ENCODE data around the gene INVS. TPM values are rescaled to one million over a fixed set of nuclear protein-coding genes. Genes with fewer than 3 reads are reported as not detected.

Gene INVS
- total and polyA plus RNA-seq, 2 donors, result 7.4 to 59.3 TPM

DNA sequence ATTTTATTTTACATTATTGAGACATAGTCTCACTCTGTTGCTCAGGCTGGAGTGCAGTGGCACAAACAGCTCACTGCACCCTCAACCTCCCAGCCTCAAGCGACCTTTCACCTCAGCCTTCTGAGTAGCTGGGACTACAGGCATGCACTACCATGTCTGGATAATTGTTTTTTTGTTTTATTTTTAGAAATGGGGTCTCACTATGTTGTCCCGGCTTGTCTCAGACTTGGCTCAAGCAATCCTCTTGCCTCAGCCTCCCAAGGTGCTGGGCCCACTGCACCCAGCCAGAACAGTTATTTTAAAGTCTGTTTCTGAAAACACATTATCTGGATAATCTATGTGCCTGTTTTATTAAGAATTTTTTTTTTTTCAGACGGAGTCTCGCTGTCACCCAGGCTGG is 191.7 kb downstream of the INVS start:
- H3K4me1 ChIP-seq (ENCODE audit: insufficient read depth), result no peaks in the 10 kb centered on the region

GRCh38 chr9:100292414-100292813 is 193.4 kb downstream of the INVS start:
- H3K36me3 ChIP-seq (ENCODE audit: insufficient read depth), result peaks cover 2% of the 10 kb centered on the region
- DNase-seq (ENCODE audit: extremely low spot score), result no peak
- no peaks in the 10 kb centered on the region for H3K4me1 ChIP-seq (ENCODE audit: insufficient read depth)
- no peak overlapping the region for H3K27ac ChIP-seq (ENCODE audit: low read depth)
- no peak overlapping the region for H3K4me3 ChIP-seq (ENCODE audit: low read depth, low read length)
- 97% methylated on average over 13 of the region's 13 CpGs for WGBS

More for the DNA sequence above, 191.7 kb downstream of the INVS start:
- H3K27ac ChIP-seq (ENCODE audit: low read depth), result no peak overlapping the region
- WGBS, result 98% methylated on average over 4 of the region's 4 CpGs
- DNase-seq (ENCODE audit: extremely low spot score), result no peak
- H3K36me3 ChIP-seq (ENCODE audit: insufficient read depth), result peaks cover 2% of the 10 kb centered on the region
- H3K4me3 ChIP-seq (ENCODE audit: low read depth, low read length), result no peak overlapping the region

DNA sequence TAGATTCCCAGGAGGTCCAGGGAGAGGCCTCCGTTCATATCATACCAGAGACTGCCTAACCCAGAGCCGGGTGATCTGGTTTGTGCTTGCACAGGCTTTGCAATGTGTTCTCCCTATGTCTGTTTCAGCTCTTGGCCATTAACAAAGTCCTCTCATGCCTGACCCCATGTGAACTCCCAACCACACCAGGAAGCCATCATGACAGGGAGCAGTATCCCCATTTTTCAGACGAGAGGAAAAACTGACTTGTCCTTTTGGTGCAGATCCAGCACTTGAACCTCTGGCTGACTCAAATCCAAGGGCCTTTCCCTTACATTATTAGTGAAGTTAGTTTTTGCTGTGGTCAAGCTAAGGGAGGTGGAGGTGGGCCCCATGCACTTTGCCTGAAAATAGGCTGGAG is 195.3 kb downstream of the INVS start:
- H3K4me1 ChIP-seq (ENCODE audit: insufficient read depth), result no peaks in the 10 kb centered on the region
- H3K4me3 ChIP-seq (ENCODE audit: low read depth, low read length), result no peak overlapping the region
- 80% methylated on average over 3 of the region's 3 CpGs for WGBS
- peaks cover 4% of the 10 kb centered on the region for H3K36me3 ChIP-seq (ENCODE audit: insufficient read depth)
- DNase-seq (ENCODE audit: extremely low spot score), result no peak
- H3K27ac ChIP-seq (ENCODE audit: low read depth), result no peak overlapping the region

DNA sequence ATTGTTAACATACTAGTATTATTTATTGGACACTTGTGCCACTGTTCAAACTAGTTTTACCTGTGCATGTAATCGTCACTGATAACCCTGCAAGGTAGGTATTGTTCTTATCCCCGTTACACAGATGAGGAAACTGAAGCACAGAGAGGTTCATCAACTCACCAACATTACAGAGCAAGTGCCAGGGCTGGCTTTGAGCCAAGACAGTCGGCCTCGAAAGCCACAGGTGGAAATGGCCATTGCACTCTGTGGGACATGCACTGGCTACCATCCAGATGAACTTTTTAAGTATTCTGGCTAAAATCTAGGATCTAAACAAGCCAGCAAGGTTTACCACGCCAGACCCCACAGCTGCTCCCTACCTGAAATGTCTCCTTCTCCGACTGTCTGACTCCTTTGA is 195.8 kb downstream of the INVS start:
- Histone ChIP-seq H3K4me1 (ENCODE audit: insufficient read depth) (no peaks in the 10 kb centered on the region), H3K4me3 (ENCODE audit: low read depth, low read length) (no peak overlapping the region), H3K36me3 (ENCODE audit: insufficient read depth) (peaks cover 4% of the 10 kb centered on the region), H3K27ac (ENCODE audit: low read depth) (no peak overlapping the region)
- no peak for DNase-seq (ENCODE audit: extremely low spot score)
- WGBS, result 86% methylated on average over 6 of the region's 6 CpGs

DNA sequence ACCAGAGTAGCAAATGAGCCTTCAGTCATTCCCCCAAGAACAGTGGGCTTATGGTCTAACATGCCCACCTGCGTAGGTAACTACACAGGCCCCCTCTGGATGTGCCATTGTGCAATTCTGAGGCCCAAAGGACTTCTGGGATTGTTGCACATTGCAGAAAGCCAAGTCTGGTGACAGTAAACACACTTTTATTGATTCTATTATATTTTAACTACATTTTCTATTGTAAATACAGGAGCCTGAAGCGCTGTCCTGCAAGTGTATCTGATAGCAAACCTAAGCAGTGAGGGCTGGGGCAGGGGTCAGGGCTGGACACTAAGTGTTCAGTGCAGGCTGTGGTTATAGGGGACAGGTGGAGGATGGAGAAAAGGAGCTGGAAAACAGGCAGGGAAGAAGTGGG is 196.2 kb downstream of the INVS start:
- WGBS, result 97% methylated on average over 2 of the region's 2 CpGs
- H3K36me3 ChIP-seq (ENCODE audit: insufficient read depth), result peaks cover 4% of the 10 kb centered on the region
- no peak overlapping the region for H3K4me3 ChIP-seq (ENCODE audit: low read depth, low read length)
- DNase-seq (ENCODE audit: extremely low spot score), result no peak
- H3K4me1 ChIP-seq (ENCODE audit: insufficient read depth), result no peaks in the 10 kb centered on the region
- H3K27ac ChIP-seq (ENCODE audit: low read depth), result no peak overlapping the region

DNA sequence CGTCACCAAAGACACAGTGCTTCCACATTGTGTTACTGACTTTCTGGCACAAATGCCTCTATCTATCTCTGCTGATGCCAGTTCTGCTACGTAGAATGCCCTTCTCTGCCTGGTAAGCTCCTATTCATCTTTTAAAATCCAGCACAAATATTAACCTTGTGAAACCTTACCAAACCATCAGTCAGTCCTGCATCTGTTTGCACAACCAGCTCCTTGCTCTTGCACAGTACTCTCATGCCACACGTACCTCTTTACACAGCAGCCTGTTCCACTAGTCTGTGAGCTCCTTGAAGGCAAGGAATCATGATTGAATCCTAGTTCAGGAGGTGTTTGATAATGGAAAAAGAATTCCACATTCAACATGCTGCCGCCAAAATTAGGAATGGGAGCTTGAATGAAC is 197.4 kb downstream of the INVS start:
- 82% methylated on average over 4 of the region's 4 CpGs for WGBS
- Histone ChIP-seq H3K4me1 (ENCODE audit: insufficient read depth) (no peaks in the 10 kb centered on the region), H3K4me3 (ENCODE audit: low read depth, low read length) (no peak overlapping the region), H3K27ac (ENCODE audit: low read depth) (no peak overlapping the region), H3K36me3 (ENCODE audit: insufficient read depth) (peaks cover 4% of the 10 kb centered on the region)
- DNase-seq (ENCODE audit: extremely low spot score), result no peak

DNA sequence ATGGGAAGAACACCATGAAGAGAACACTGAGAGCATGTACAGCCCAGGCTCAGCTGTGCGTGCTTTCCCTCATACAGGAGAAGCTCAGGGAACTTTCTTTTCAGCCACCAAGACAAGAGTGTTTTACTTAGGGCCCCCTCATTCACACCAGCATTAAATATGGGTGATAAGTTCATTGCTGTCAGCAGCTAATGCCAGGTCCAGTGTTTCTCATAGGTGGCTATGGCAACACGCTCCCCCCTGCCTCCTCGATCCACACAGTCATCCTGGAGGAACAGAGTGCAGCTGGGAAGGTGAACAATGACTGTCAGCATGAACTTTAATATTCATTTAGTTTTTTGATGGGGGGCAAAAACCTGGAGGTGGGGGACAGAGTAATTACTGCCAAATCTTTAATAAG is 199.3 kb downstream of the INVS start:
- H3K4me1 ChIP-seq (ENCODE audit: insufficient read depth), result no peaks in the 10 kb centered on the region
- peaks cover 4% of the 10 kb centered on the region for H3K36me3 ChIP-seq (ENCODE audit: insufficient read depth)
- DNase-seq (ENCODE audit: extremely low spot score), result no peak
- no peak overlapping the region for H3K27ac ChIP-seq (ENCODE audit: low read depth)
- H3K4me3 ChIP-seq (ENCODE audit: low read depth, low read length), result no peak overlapping the region
- WGBS, result 67% methylated on average over 3 of the region's 3 CpGs

DNA sequence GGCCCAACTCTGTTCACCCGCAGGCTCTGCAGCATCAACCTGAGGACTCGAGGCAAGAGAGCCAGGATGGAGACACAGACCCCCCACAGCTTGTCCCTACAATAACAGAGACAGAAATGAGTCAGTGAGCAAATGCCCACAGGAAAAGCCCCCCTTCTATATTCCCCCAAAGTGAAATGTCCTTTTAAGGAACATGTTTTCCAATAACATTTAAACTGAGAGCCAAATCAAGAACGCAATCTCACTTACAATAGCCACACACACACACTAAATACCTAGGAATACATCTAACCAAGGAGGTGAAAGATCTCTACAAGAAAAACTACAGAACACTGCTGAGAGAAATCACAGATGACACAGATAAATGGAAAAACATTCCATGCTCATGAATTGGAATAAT is 204.7 kb downstream of the INVS start:
- Histone ChIP-seq H3K4me3 (ENCODE audit: low read depth, low read length) (no peak overlapping the region), H3K4me1 (ENCODE audit: insufficient read depth) (no peaks in the 10 kb centered on the region), H3K36me3 (ENCODE audit: insufficient read depth) (peaks cover 2% of the 10 kb centered on the region), H3K27ac (ENCODE audit: low read depth) (no peak overlapping the region)
- DNase-seq (ENCODE audit: extremely low spot score), result no peak
- WGBS, result 90% methylated on average over 3 of the region's 3 CpGs

GRCh38 chr9:100306283-100306682 is 207.2 kb downstream of the INVS start:
- no peaks in the 10 kb centered on the region for H3K4me1 ChIP-seq (ENCODE audit: insufficient read depth)
- WGBS, result 98% methylated on average over 1 of the region's 1 CpG
- no peak for DNase-seq (ENCODE audit: extremely low spot score)
- no peak overlapping the region for H3K4me3 ChIP-seq (ENCODE audit: low read depth, low read length)
- H3K27ac ChIP-seq (ENCODE audit: low read depth), result no peak overlapping the region
- H3K36me3 ChIP-seq (ENCODE audit: insufficient read depth), result peaks cover 2% of the 10 kb centered on the region

DNA sequence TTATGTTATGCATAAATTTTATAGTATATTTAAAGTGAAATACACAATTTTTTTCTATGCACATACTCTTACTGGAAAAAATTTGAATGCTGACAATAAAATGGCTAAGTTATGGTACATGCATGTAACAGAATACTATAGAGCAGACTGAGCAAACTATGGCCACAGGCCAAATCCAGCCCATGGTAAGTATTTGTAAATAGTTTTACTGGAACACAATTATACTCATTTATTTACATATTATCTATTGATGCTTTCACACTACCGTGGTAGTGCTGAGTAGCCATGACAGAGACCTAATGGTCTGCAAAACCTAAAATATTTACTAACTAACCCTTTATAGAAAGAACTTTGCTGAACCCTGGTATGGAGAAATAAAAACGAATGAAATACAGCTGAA is 208.0 kb downstream of the INVS start:
- Histone ChIP-seq H3K4me3 (ENCODE audit: low read depth, low read length) (no peak overlapping the region), H3K36me3 (ENCODE audit: insufficient read depth) (peaks cover 2% of the 10 kb centered on the region), H3K4me1 (ENCODE audit: insufficient read depth) (no peaks in the 10 kb centered on the region), H3K27ac (ENCODE audit: low read depth) (no peak overlapping the region)
- 80% methylated on average over 2 of the region's 2 CpGs for WGBS
- DNase-seq (ENCODE audit: extremely low spot score), result no peak

- H3K4me1 ChIP-seq (ENCODE audit: insufficient read depth), result no peaks in the 10 kb centered on the region
- H3K36me3 ChIP-seq (ENCODE audit: insufficient read depth), result peaks cover 2% of the 10 kb centered on the region
- no peak for DNase-seq (ENCODE audit: extremely low spot score)
- H3K4me3 ChIP-seq (ENCODE audit: low read depth, low read length), result no peak overlapping the region
- H3K27ac ChIP-seq (ENCODE audit: low read depth), result no peak overlapping the region
- WGBS, result 84% methylated on average over 1 of the region's 1 CpG
Measured at GRCh38 chr9:100308965-100309564, 210.0 kb downstream of the INVS start.

DNA sequence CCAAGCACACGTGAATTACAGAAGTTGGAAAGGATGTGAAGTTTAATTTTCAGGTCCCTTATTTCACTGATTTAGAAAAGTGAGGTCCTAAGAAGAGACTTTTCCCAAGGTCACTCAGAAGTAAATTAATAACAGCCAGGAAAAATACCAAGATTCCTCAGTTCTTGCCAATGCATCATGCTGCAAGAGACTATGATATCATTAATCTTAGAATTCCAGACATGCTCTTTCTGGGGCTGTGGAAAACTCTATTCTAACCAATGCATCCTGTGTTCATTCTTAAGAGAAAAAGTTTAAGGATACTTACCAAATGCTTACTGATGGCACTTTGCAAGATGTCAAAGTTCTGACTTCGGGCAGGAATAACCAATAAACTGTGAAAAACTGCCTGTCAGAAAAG is 210.9 kb downstream of the INVS start:
- no peak for DNase-seq (ENCODE audit: extremely low spot score)
- Histone ChIP-seq H3K4me3 (ENCODE audit: low read depth, low read length) (no peak overlapping the region), H3K4me1 (ENCODE audit: insufficient read depth) (no peaks in the 10 kb centered on the region), H3K36me3 (ENCODE audit: insufficient read depth) (no peaks in the 10 kb centered on the region), H3K27ac (ENCODE audit: low read depth) (no peak overlapping the region)
- WGBS, result 80% methylated on average over 2 of the region's 2 CpGs

GRCh38 chr9:100315561-100315960 is 216.5 kb downstream of the INVS start:
- Histone ChIP-seq H3K27ac (ENCODE audit: low read depth) (no peak overlapping the region), H3K4me1 (ENCODE audit: insufficient read depth) (no peaks in the 10 kb centered on the region), H3K36me3 (ENCODE audit: insufficient read depth) (no peaks in the 10 kb centered on the region), H3K4me3 (ENCODE audit: low read depth, low read length) (no peak overlapping the region)
- 96% methylated on average over 4 of the region's 4 CpGs for WGBS
- no peak for DNase-seq (ENCODE audit: extremely low spot score)

DNA sequence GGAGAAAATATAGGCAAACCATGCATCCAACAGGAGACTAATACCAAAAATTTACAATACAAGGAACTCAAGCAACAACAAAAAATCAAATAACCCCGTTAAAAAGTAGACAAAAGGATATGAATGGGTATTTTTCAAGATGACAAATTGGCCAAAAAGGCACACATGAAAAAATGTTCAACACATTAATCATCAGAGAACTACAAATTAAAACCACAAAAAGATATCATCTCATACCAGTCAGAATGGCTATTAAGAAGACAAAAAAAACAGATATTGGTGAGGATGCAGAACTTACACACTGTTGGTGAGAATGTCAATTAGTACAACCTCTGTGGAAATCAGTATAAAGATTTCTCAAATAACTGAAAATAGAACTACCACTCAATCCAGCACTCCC is 218.7 kb downstream of the INVS start:
- Histone ChIP-seq H3K36me3 (ENCODE audit: insufficient read depth) (no peaks in the 10 kb centered on the region), H3K4me1 (ENCODE audit: insufficient read depth) (no peaks in the 10 kb centered on the region), H3K27ac (ENCODE audit: low read depth) (no peak overlapping the region), H3K4me3 (ENCODE audit: low read depth, low read length) (no peak overlapping the region)
- no peak for DNase-seq (ENCODE audit: extremely low spot score)
- 83% methylated on average over 1 of the region's 1 CpG for WGBS

DNA sequence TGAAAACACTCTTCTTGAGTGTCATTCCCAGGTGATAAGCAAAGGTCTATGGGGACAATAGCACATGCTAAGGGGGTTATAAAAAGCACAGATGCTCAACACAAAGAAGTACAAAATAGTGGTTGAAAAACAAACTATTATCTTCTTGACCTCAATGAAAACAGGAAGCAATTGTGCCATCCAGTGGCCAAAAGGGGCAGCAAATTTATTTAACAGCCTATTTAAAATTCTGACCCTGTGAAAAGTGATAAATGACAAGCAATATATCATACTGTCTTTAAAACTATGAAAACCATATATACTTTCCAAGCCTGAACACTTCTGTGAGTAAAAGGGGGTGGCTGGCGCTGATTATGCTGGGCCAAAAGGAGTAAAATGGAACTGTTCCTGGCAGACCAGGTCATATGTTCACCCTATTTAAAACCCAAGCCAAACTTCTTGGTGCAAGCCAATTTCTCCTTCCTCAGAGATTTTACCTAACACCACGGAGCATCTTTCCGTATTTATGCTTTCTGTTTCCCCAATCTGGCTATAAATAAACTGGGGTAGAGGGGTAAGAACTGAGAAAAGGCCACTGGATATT is 224.0 kb downstream of the INVS start:
- peaks cover 3% of the 10 kb centered on the region for H3K36me3 ChIP-seq (ENCODE audit: insufficient read depth)
- no peak overlapping the region for H3K27ac ChIP-seq (ENCODE audit: low read depth)
- WGBS, result 73% methylated on average over 3 of the region's 3 CpGs
- no peak overlapping the region for H3K4me3 ChIP-seq (ENCODE audit: low read depth, low read length)
- no peaks in the 10 kb centered on the region for H3K4me1 ChIP-seq (ENCODE audit: insufficient read depth)
- peak; percentile 4 for DNase-seq (ENCODE audit: extremely low spot score)

Data from urinary bladder (tissue), 4 donors.